Parathyroid adenoma (tissue), 2 donors: ENCODE data around the gene RAB10.
A peak's percentile ranks its signal among the peaks of the same experiment; 100 is the strongest.

ENCODE experiments used
- H2AFZ ChIP-seq: fragments of 300-600 bp; sonication (generic); one replicate; pipeline ENCODE4 v1.7.0; 2017; ENCODE audit warnings: antibody characterized with exemption, mild to moderate bottlenecking
- H3K27ac ChIP-seq: fragments of 300-600 bp; sonication (generic); one replicate; pipeline ENCODE4 v1.7.0; 2017
- H3K27me3 ChIP-seq: fragments of 300-600 bp; sonication (generic); one replicate; pipeline ENCODE4 v1.7.0; 2017; ENCODE audit warnings: low read length; ENCODE audit not compliant: control insufficient read depth, insufficient read depth
- H3K36me3 ChIP-seq: fragments of 300-600 bp; sonication (generic); one replicate; pipeline ENCODE4 v1.7.0; 2017; ENCODE audit warnings: low read length; ENCODE audit not compliant: control insufficient read depth, insufficient read depth
- H3K4me1 ChIP-seq: fragments of 300-600 bp; sonication (generic); one replicate; pipeline ENCODE4 v1.7.0; 2017; ENCODE audit warnings: control low read depth
- H3K4me2 ChIP-seq: fragments of 300-600 bp; sonication (generic); one replicate; pipeline ENCODE4 v1.7.0; 2017; ENCODE audit warnings: low read length
- H3K4me3 ChIP-seq: fragments of 300-600 bp; sonication (generic); one replicate; pipeline ENCODE4 v1.7.0; 2017; ENCODE audit warnings: low read depth, low read length
- H3K79me2 ChIP-seq: fragments of 300-600 bp; sonication (generic); one replicate; pipeline ENCODE4 v1.7.0; 2017; ENCODE audit warnings: control low read depth
- H3K9ac ChIP-seq: fragments of 300-600 bp; sonication (generic); one replicate; pipeline ENCODE4 v1.7.0; 2017; ENCODE audit warnings: mild to moderate bottlenecking
- H3K9me3 ChIP-seq: fragments of 300-600 bp; sonication (generic); one replicate; pipeline ENCODE4 v1.7.0; 2017; ENCODE audit warnings: low read length; ENCODE audit not compliant: control insufficient read depth
- CTCF ChIP-seq: fragments of 300-600 bp; sonication (generic); IDR thresholded peaks from one replicate; pipeline ENCODE4 v1.7.0; 2017; ENCODE audit warnings: antibody characterized with exemption, mild to moderate bottlenecking
- donor health status: primary hyperparathyroidism.

RAB10 gene

DNA sequence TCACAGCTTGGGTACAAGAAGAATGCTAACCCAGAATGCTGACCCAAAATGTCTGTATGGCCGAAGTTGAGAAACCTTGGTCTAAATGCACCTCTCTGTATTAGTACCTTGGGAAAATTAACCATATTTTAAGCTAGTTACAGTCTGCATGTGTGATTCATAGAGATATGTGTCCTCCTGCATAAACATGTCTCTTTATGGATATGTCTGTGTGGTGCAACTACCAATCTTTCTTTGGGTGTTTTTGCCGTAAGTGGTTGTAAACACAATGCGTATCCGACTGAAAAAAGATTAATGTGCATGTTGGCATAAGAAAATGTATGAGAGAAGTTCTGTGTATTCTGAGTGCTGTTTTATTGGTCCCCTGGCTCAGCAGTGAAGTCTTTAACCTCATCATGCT lies 84.8 kb downstream of the RAB10 start:
- no peak overlapping the region for H3K4me2 ChIP-seq
- no peak overlapping the region for H3K27ac ChIP-seq
- no peaks in the 10 kb centered on the region for H3K27me3 ChIP-seq
- no peaks in the 10 kb centered on the region for H3K9me3 ChIP-seq
- peaks cover 2% of the 10 kb centered on the region for H3K4me1 ChIP-seq
- no peak overlapping the region for H2AFZ ChIP-seq
- H3K79me2 ChIP-seq, result peaks cover 18% of the 10 kb centered on the region
- no peak overlapping the region for H3K9ac ChIP-seq
- no peaks in the 10 kb centered on the region for H3K36me3 ChIP-seq
- H3K4me3 ChIP-seq, result no peak overlapping the region
- TF ChIP-seq CTCF, result no peak

- Histone ChIP-seq H3K27me3 (no peaks in the 10 kb centered on the region), H3K4me3 (no peak overlapping the region), H3K9ac (no peak overlapping the region), H3K79me2 (peaks cover 18% of the 10 kb centered on the region), H3K27ac (no peak overlapping the region), H2AFZ (no peak overlapping the region), H3K4me1 (peaks cover 2% of the 10 kb centered on the region), H3K4me2 (no peak overlapping the region), H3K9me3 (no peaks in the 10 kb centered on the region), H3K36me3 (no peaks in the 10 kb centered on the region)
- TF ChIP-seq CTCF, result no peak
Measured at GRCh38 chr2:26119521-26119920, 85.6 kb downstream of the RAB10 start.

DNA sequence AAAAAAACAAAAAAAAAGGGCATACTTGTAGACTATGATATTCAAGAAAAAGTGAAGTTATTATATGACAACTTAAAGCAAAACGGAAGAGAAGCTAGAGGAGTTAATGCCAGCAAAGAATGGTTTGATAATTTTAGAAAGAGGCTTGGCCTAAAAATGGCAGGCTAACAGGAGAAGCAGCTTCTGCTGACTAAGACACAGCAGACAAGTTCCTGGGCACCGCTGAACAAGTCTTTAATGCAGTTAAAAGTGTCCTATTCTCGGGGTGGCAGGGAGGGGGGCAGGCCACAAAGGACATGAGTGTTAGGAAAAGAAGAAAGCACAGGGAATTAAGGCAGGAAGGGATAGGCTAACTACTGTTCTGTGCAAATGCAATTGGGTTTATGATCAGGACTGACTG lies 88.7 kb downstream of the RAB10 start:
- H3K9ac ChIP-seq, result no peak overlapping the region
- no peaks in the 10 kb centered on the region for H3K9me3 ChIP-seq
- H3K27me3 ChIP-seq, result no peaks in the 10 kb centered on the region
- no peak overlapping the region for H3K4me2 ChIP-seq
- no peak overlapping the region for H3K4me3 ChIP-seq
- H3K79me2 ChIP-seq, result peaks cover 5% of the 10 kb centered on the region
- H3K4me1 ChIP-seq, result peaks cover 19% of the 10 kb centered on the region
- H3K36me3 ChIP-seq, result no peaks in the 10 kb centered on the region
- TF ChIP-seq CTCF, result no peak
- no peak overlapping the region for H2AFZ ChIP-seq
- H3K27ac ChIP-seq, result no peak overlapping the region

DNA sequence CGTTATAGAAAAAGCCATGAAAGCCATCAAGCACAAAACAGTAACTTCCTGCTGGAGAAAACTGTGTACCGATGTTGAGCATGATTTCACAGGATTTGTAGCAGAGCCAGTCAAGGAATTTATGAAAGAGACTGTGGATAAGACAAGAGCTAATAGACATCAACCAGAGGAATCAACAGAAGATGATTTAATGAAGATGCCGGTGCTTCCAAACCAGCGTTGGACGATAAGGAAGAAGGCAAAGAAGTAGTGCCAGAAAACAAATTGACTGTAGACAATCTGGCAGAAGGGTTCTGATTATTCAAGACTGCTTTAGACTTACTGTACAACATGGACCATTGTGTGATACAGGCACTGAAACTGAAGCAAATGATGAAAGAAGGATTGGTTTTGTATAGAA lies 89.5 kb downstream of the RAB10 start:
- H3K4me2 ChIP-seq, result no peak overlapping the region
- no peaks in the 10 kb centered on the region for H3K36me3 ChIP-seq
- H3K27me3 ChIP-seq, result no peaks in the 10 kb centered on the region
- H3K79me2 ChIP-seq, result peaks cover 5% of the 10 kb centered on the region
- no peaks in the 10 kb centered on the region for H3K9me3 ChIP-seq
- H2AFZ ChIP-seq, result no peak overlapping the region
- H3K27ac ChIP-seq, result no peak overlapping the region
- H3K4me3 ChIP-seq, result no peak overlapping the region
- H3K4me1 ChIP-seq, result peaks cover 26% of the 10 kb centered on the region
- no peak for TF ChIP-seq CTCF
- no peak overlapping the region for H3K9ac ChIP-seq

DNA sequence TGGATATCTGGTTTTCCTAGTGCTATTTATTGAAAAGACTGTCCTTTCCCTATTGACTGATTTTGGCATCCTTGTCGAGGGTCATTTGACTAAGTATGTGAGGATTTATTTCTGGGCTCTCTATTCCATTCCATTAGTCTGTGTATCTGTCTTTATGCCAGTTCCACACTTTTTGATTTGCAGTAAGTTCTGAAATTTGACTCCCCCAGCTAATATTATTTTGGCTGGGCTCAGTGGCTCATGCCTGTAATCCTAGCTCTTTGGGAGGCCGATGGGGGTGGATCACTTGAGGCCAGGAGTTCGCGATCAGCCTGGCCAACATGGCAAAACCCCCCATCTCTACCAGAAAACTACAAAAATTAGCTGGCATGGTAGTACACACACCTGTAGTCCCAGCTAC lies 92.2 kb downstream of the RAB10 start:
- H3K4me2 ChIP-seq, result peak overlapping the region; percentile 4
- H3K4me1 ChIP-seq, result peaks cover 24% of the 10 kb centered on the region
- H3K36me3 ChIP-seq, result no peaks in the 10 kb centered on the region
- TF ChIP-seq CTCF, result no peak
- peaks cover 7% of the 10 kb centered on the region for H3K79me2 ChIP-seq
- no peak overlapping the region for H2AFZ ChIP-seq
- no peaks in the 10 kb centered on the region for H3K9me3 ChIP-seq
- no peak overlapping the region for H3K4me3 ChIP-seq
- no peaks in the 10 kb centered on the region for H3K27me3 ChIP-seq
- no peak overlapping the region for H3K27ac ChIP-seq
- no peak overlapping the region for H3K9ac ChIP-seq
